GM12878 (cell line): ENCODE data around the gene PVRIG. TPM values are rescaled to one million over a fixed set of nuclear protein-coding genes. Genes with fewer than 3 reads are reported as not detected.

Experiments
- ATAC-seq: fragments of 200-7000 bp; cut with Tn5 transposase; 3 replicates; pipeline ENCODE4 v1.9.1; 2020; ENCODE audit warnings: mild to moderate bottlenecking, moderate library complexity
- BruUV-seq: library from RNA; stranded (reverse); fragments of 400-500 nt; replicated peaks from 2 replicates; lab custom pipeline; 2021; lab: Mats Ljungman, UMichigan
- CTCF ChIA-PET: fragments of 300-600 bp; sonication (Branson Sonifier 250); formaldehyde crosslinking; extraction: SDS; loops from one replicate; lab custom pipeline; 2021; ENCODE audit warnings: inconsistent platforms; lab: Yijun Ruan, JAX
- POLR2A ChIA-PET: fragments of 350-600 bp; formaldehyde crosslinking; extraction: SDS; loops from one replicate; lab custom pipeline; 2021; ENCODE audit warnings: inconsistent platforms; lab: Charles Lee
- RAD21 ChIA-PET: fragments of 300-600 bp; sonication (Branson Sonifier 250); formaldehyde crosslinking; loops from one replicate; lab custom pipeline; 2023; ENCODE audit warnings: antibody characterized with exemption; ENCODE audit not compliant: unreplicated experiment; lab: Charles Lee
- SMC1A ChIA-PET: fragments of 300-600 bp; sonication (Branson Sonifier 250); formaldehyde crosslinking; loops from one replicate; lab custom pipeline; 2023; ENCODE audit not compliant: unreplicated experiment, uncharacterized antibody; lab: Charles Lee
- DNase-seq: peaks from one replicate; pipeline ENCODE4 v3.0.0-alpha.2; 2011; ENCODE audit warnings: low read depth, low spot score
- FAIRE-seq: peaks from 3 replicates; lab custom pipeline; 2011; peaks lifted over from hg19 to GRCh38; lab: Jason Lieb, UNC
- H2AFZ ChIP-seq: 2 replicates; pipeline ENCODE4 v1.6.0; 2011; ENCODE audit warnings: low read depth, low read length, control low read depth; ENCODE audit not compliant: control insufficient read depth
- H3K27ac ChIP-seq: 2 replicates; pipeline ENCODE4 v1.5.1; 2011; ENCODE audit warnings: control low read depth; ENCODE audit not compliant: control insufficient read depth, insufficient read depth
- H3K27me3 ChIP-seq, 2 experiments: replicated peaks in 1 of 2; 2 replicates each; pipeline versions ENCODE4 v1.6.0 to v1.6.1; 2011; ENCODE audit warnings: low read length in 1 of 2; ENCODE audit not compliant: control insufficient read depth in 2 of 2, insufficient read depth in 2 of 2
- H3K36me3 ChIP-seq, 2 experiments: 2 replicates each; pipeline ENCODE4 v1.5.1; 2011; ENCODE audit warnings: low read length in 1 of 2; ENCODE audit not compliant: control insufficient read depth in 2 of 2, insufficient read depth in 2 of 2
- H3K4me1 ChIP-seq: 2 replicates; pipeline ENCODE4 v1.6.1; 2011; ENCODE audit warnings: mild to moderate bottlenecking, low read length, moderate library complexity, mixed read lengths; ENCODE audit not compliant: control insufficient read depth, insufficient read depth
- H3K4me2 ChIP-seq: 2 replicates; pipeline ENCODE4 v1.6.0; 2011; ENCODE audit warnings: control low read depth; ENCODE audit not compliant: control insufficient read depth, insufficient read depth
- H3K4me3 ChIP-seq: fragments of 200-600 bp; sonication (generic); 2 replicates; pipeline ENCODE4 v1.5.1; 2016
- H3K79me2 ChIP-seq: 2 replicates; pipeline ENCODE4 v1.6.0; 2011; ENCODE audit warnings: low read length; ENCODE audit not compliant: control insufficient read depth, insufficient read depth
- H3K9ac ChIP-seq: 2 replicates; pipeline ENCODE4 v1.8.0; 2011; ENCODE audit warnings: low read length, control low read depth, mixed read lengths; ENCODE audit not compliant: control insufficient read depth, insufficient read depth
- H3K9me3 ChIP-seq: replicated peaks from 3 replicates; pipeline ENCODE4 v1.5.1; 2011; ENCODE audit warnings: mild to moderate bottlenecking, low read length; ENCODE audit not compliant: control insufficient read depth, insufficient read depth
- H4K20me1 ChIP-seq: 2 replicates; pipeline ENCODE4 v1.6.0; 2011; ENCODE audit not compliant: control insufficient read depth, insufficient read depth
- ATF7 ChIP-seq: fragments of 450-650 bp; IDR thresholded peaks from 2 replicates; pipeline ENCODE4 v1.6.1; 2016; ENCODE audit warnings: low read depth, mild to moderate bottlenecking
- CHD1 ChIP-seq: IDR thresholded peaks from 2 replicates; pipeline ENCODE4 v1.6.1; 2012; ENCODE audit warnings: low read depth, low read length, improper control_type of control experiment
- CTCF ChIP-seq, 3 experiments: IDR thresholded peaks in 2 of 3; conservative IDR thresholded peaks in 1 of 3; 2 replicates each; pipeline ENCODE4 v1.5.1; 2011; ENCODE audit warnings: low read depth in 3 of 3, low read length in 3 of 3, mild to moderate bottlenecking in 3 of 3, control low read depth in 2 of 3, moderate library complexity in 2 of 3, inconsistent platforms in 1 of 3, mixed read lengths in 1 of 3; ENCODE audit not compliant: control insufficient read depth in 2 of 3, insufficient read depth in 1 of 3; ENCODE audit errors: extremely low read depth in 1 of 3
- SKIL ChIP-seq: fragments of 450-650 bp; IDR thresholded peaks from 2 replicates; pipeline ENCODE4 v1.6.1; 2017; ENCODE audit warnings: mild to moderate bottlenecking, low read depth, inconsistent platforms; ENCODE audit not compliant: poor library complexity, severe bottlenecking
- SMC3 ChIP-seq: IDR thresholded peaks from 2 replicates; pipeline ENCODE4 v1.6.1; 2011; ENCODE audit warnings: low read length, improper control_type of control experiment, borderline replicate concordance
- SPI1 ChIP-seq: IDR thresholded peaks from 2 replicates; pipeline ENCODE4 v1.6.1; 2011; ENCODE audit warnings: low read depth, mild to moderate bottlenecking, low read length, moderate library complexity, borderline replicate concordance; ENCODE audit not compliant: insufficient read depth
- ZBTB4 ChIP-seq: fragments of 450-650 bp; formaldehyde crosslinking; IDR thresholded peaks from 2 replicates; pipeline ENCODE4 v1.4.0; 2022; ENCODE audit warnings: mild to moderate bottlenecking, moderate library complexity
- ZNF217 ChIP-seq: fragments of 450-650 bp; IDR thresholded peaks from 2 replicates; pipeline ENCODE4 v1.6.1; 2017; ENCODE audit warnings: antibody characterized with exemption, mild to moderate bottlenecking
- WGBS: methylation state at CpG from one replicate; pipeline ENCODE4 v1.1.6; 2016; ENCODE audit warnings: low lambda C conversion rate; ENCODE audit not compliant: insufficient replicate concordance, insufficient coverage; ENCODE audit errors: missing lambda C conversion rate; 5-methylcytosine and 5-hydroxymethylcytosine counted together
- in situ Hi-C: fragments of 300-500 bp; cut with MboI; formaldehyde crosslinking; loops from 9 replicates; pipeline ENCODE4 v1.14.3; 2018; ENCODE audit warnings: mixed read lengths
- intact Hi-C: fragments of 100-400 bp; cut with micrococcal nuclease; formaldehyde crosslinking; loops from one replicate; pipeline ENCODE4 v1.14.2; 2022; ENCODE audit not compliant: unreplicated experiment
- polyA plus RNA-seq, 11 experiments: library from polyadenylated mRNA; depleted of rRNA in 4 of 11; unstranded in 6 of 11; stranded (reverse) in 5 of 11; fragments of >200 nt; fragmentation: Nextera tagmentation in 4 of 11; fragmentation: Illumina TruSeq in 1 of 11; extraction: Ambion mirVana in 4 of 11; extraction: Trizol in 1 of 11; gene quantifications; 1 replicate in 1 of 11; 2 replicates in 10 of 11; pipeline versions ENCODE4 v1.2.1 to v1.2.3, GENCODE V29; 2011 to 2016; ENCODE audit warnings: inconsistent platforms in 2 of 11, missing spikeins in 2 of 11, low read depth in 1 of 11
- total RNA-seq, 4 experiments: library from RNA; depleted of rRNA in 3 of 4; stranded (reverse); fragments of >200 nt in 3 of 4; fragmentation: Illumina TruSeq in 1 of 4; extraction: Trizol in 1 of 4; gene quantifications; 2 replicates each; pipeline versions ENCODE4 v1.2.1 to v1.2.3, GENCODE V29; 2013 to 2021
- TF ChIP-seq, protein P1 (sequence below): fragments of 450-650 bp; IDR thresholded peaks from 2 replicates; pipeline ENCODE4 v1.6.1; 2017; ENCODE audit warnings: low read depth, mild to moderate bottlenecking, moderate library complexity

The PVRIG gene
- total and polyA plus RNA-seq, 10 of the 15 experiments (the other 5 are each of a cell fraction or from before 2014, with no cell fraction given), result 1.3 to 44.0 (median 17.9) TPM

DNA sequence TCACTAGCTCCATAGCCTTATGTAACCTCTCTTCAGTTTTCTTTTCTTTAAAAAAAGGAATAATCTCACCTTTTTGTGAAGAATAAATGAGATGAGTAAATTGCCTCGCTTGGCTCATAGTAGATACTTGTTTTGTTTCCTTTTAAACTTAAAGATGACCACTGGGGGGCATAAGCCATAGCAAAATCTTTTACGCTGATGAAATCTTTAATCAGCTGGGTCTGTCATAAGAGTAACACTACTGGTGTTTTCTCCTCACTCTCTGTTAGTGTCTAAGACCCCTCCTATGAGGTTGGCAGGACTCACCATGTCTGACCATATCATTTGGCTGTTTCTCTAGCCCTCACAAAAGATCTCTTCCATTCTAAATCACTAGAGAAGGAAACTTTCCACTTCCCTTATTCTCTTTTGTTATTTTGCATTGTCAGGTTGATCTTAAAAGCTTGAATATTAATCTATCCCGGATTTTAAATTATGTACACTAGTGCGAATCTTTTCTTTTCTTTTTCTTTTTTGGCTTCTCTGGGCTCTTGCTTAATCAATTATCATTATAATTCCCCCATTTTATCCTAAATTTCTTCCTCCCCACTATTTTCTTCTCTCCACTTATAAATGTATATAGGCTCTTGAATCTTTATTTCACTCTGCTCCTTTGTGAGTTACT lies 29.6 kb upstream of the PVRIG start:
- Histone ChIP-seq H3K27ac (no peak overlapping the region), H4K20me1 (no peaks in the 10 kb centered on the region), H3K36me3 (no peaks in the 10 kb centered on the region), H3K9ac (no peak overlapping the region), H3K4me3 (no peak overlapping the region), H3K27me3 (no peaks in the 10 kb centered on the region), H2AFZ (peak overlapping the region; percentile 55; the same call in 1 of the 2 replicates), H3K79me2 (no peaks in the 10 kb centered on the region), H3K4me2 (no peak overlapping the region), H3K9me3 (no peaks in the 10 kb centered on the region), H3K4me1 (peaks cover 29% of the 10 kb centered on the region)
- 1% methylated on average over 4 of the region's 4 CpGs for whole genome bisulfite sequencing
- intact Hi-C loops (loop anchor here (2.0 kb wide), 1 partner anchor 29 kb away; the partner anchor contains the start of gene PVRIG), in situ Hi-C loops (no loop called here)
- BruUV-seq, result no TSS peak
- ChIA-PET RAD21 (interaction anchor here (0.7 to 2.6 kb wide), 20 partner anchors 9 to 217 kb away, joined by 3 to 35 read pairs (median 6); partner anchors contain the start of genes GPC2, LAMTOR4, MBLAC1 and STAG3), POLR2A (interaction anchor here (0.6 to 1.5 kb wide), 11 partner anchors 10 to 43 kb away, joined by 3 to 9 read pairs (median 4); no protein-coding TSS in a partner anchor), SMC1A (interaction anchor here (0.8 to 3.9 kb wide), 12 partner anchors 8 to 217 kb away, joined by 3 to 140 read pairs (median 6); partner anchors contain the start of genes STAG3 and TRAPPC14), CTCF (interaction anchor here (0.6 to 3.9 kb wide), 27 partner anchors 9 to 217 kb away, joined by 3 to 113 read pairs (median 6); partner anchors contain the start of genes GAL3ST4, GPC2, LAMTOR4 and PVRIG)
- peak; percentile 83 for ATAC-seq
- peak; percentile 89 for FAIRE-seq
- no peak for DNase-seq
- TF ChIP-seq, protein P1, sequence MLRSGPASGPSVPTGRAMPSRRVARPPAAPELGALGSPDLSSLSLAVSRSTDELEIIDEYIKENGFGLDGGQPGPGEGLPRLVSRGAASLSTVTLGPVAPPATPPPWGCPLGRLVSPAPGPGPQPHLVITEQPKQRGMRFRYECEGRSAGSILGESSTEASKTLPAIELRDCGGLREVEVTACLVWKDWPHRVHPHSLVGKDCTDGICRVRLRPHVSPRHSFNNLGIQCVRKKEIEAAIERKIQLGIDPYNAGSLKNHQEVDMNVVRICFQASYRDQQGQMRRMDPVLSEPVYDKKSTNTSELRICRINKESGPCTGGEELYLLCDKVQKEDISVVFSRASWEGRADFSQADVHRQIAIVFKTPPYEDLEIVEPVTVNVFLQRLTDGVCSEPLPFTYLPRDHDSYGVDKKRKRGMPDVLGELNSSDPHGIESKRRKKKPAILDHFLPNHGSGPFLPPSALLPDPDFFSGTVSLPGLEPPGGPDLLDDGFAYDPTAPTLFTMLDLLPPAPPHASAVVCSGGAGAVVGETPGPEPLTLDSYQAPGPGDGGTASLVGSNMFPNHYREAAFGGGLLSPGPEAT, result 0 out of 2 replicates have a peak, but pooled peaks have one; percentile 15
- TF ChIP-seq SKIL (peak; percentile 45), SMC3 (peak; percentile 63; the same call in 1 of the 2 replicates), ZBTB4 (CRISPR knock-in tag) (no peak), CTCF (IDR thresholded peaks at IDR 0.05 in 2 of 3, conservative IDR thresholded peaks at IDR 0.05 in 1 of 3; ENCODE audit: control insufficient read depth in 2 of 3, extremely low read depth in 1 of 3, insufficient read depth in 1 of 3, low read depth in 3 of 3, low read length in 3 of 3) (peak; percentile 42 to 55 (median 44); a peak in 5 of 6 replicates), SPI1 (peak; percentile 35; the same call in 1 of the 2 replicates), ZNF217 (no peak), ATF7 (no peak), CHD1 (no peak)
